Measurements from ENCODE around the gene KLHL2. TPM values are rescaled to one million over a fixed set of nuclear protein-coding genes. Genes with fewer than 3 reads are reported as not detected.
"Not testable (repeated sequence)": the region's sequence is repeated elsewhere in the genome, so short reads cannot be mapped to it uniquely, and the experiment has no call there.

Gene KLHL2
- polyA plus RNA-seq, 1 donor, result 6.6 TPM

GRCh38 chr4:165203541-165204461, 3.6 kb upstream of the KLHL2 start:
- DNase-seq (ENCODE audit: low read depth), result no peak

GRCh38 chr4:165204462-165204830, 2.9 kb upstream of the KLHL2 start:
- DNase-seq (ENCODE audit: low read depth), result no peak

- no peak for DNase-seq (ENCODE audit: low read depth)
Measured at GRCh38 chr4:165207016-165207430, 338 bp upstream of the KLHL2 start.

- DNase-seq (ENCODE audit: low read depth), result no peak
Measured at GRCh38 chr4:165208221-165208652, 876 bp downstream of the KLHL2 start.

- no peak for DNase-seq (ENCODE audit: low read depth)
Measured at GRCh38 chr4:165208741-165209388, 1.5 kb downstream of the KLHL2 start.

GRCh38 chr4:165209796-165210195, 2.4 kb downstream of the KLHL2 start:
- DNase-seq (ENCODE audit: low read depth), result no peak

- DNase-seq (ENCODE audit: low read depth), result no peak
Measured at GRCh38 chr4:165210566-165210965, 3.2 kb downstream of the KLHL2 start.

- not testable (repeated sequence) for DNase-seq (ENCODE audit: low read depth)
Measured at GRCh38 chr4:165212647-165213046, 5.3 kb downstream of the KLHL2 start.

GRCh38 chr4:165213404-165213803, 6.0 kb downstream of the KLHL2 start:
- not testable (repeated sequence) for DNase-seq (ENCODE audit: low read depth)

GRCh38 chr4:165213991-165214709, 6.8 kb downstream of the KLHL2 start:
- DNase-seq (ENCODE audit: low read depth), result not testable (repeated sequence)

- not testable (repeated sequence) for DNase-seq (ENCODE audit: low read depth)
Measured at GRCh38 chr4:165215034-165215751, 7.8 kb downstream of the KLHL2 start.

GRCh38 chr4:165215761-165216487, 8.6 kb downstream of the KLHL2 start:
- not testable (repeated sequence) for DNase-seq (ENCODE audit: low read depth)

- DNase-seq (ENCODE audit: low read depth), result no peak
Measured at GRCh38 chr4:165217325-165217724, 10.0 kb downstream of the KLHL2 start.

- DNase-seq (ENCODE audit: low read depth), result not testable (repeated sequence)
Measured at GRCh38 chr4:165221306-165221705, 13.9 kb downstream of the KLHL2 start.

- DNase-seq (ENCODE audit: low read depth), result not testable (repeated sequence)
Measured at GRCh38 chr4:165221993-165222650, 14.8 kb downstream of the KLHL2 start.

- DNase-seq (ENCODE audit: low read depth), result no peak
Measured at GRCh38 chr4:165222651-165222994, 15.3 kb downstream of the KLHL2 start.

- not testable (repeated sequence) for DNase-seq (ENCODE audit: low read depth)
Measured at GRCh38 chr4:165227401-165227800, 20.0 kb downstream of the KLHL2 start.

GRCh38 chr4:165229490-165230200, 22.3 kb downstream of the KLHL2 start:
- not testable (repeated sequence) for DNase-seq (ENCODE audit: low read depth)

GRCh38 chr4:165232623-165233433, 25.5 kb downstream of the KLHL2 start:
- DNase-seq (ENCODE audit: low read depth), result not testable (repeated sequence)
